H9 (cell line): ENCODE measurements around the gene TADA3. TPM values are rescaled to one million over a fixed set of nuclear protein-coding genes. Genes with fewer than 3 reads are reported as not detected.
A peak's percentile ranks its signal among the peaks of the same experiment; 100 is the strongest.

Experiments used
- DNase-seq: peaks from one replicate; pipeline ENCODE4 v3.0.0-alpha.2; 2017
- H2AFZ ChIP-seq: one replicate; pipeline ENCODE4 v1.6.1; 2013; ENCODE audit warnings: mild to moderate bottlenecking, low read length, control low read depth, moderate library complexity
- H2AK5ac ChIP-seq: 2 replicates; pipeline ENCODE4 v1.6.1; 2013; ENCODE audit warnings: low read length, control low read depth, mixed read lengths; ENCODE audit not compliant: insufficient read length
- H2BK120ac ChIP-seq: one replicate; pipeline ENCODE4 v1.6.1; 2013; ENCODE audit warnings: low read depth, mild to moderate bottlenecking, low read length, control low read depth, inconsistent platforms; ENCODE audit not compliant: poor library complexity, severe bottlenecking
- H2BK12ac ChIP-seq: 2 replicates; pipeline ENCODE4 v1.6.1; 2013; ENCODE audit warnings: low read length, control low read depth, mixed read lengths, low read depth; ENCODE audit not compliant: insufficient read length
- H2BK15ac ChIP-seq: 2 replicates; pipeline ENCODE4 v1.6.1; 2013; ENCODE audit warnings: low read depth, low read length, control low read depth
- H2BK20ac ChIP-seq: one replicate; pipeline ENCODE4 v1.6.1; 2013; ENCODE audit warnings: low read depth, mild to moderate bottlenecking, low read length, control low read depth, inconsistent platforms; ENCODE audit not compliant: poor library complexity, severe bottlenecking
- H2BK5ac ChIP-seq: 2 replicates; pipeline ENCODE4 v1.6.1; 2013; ENCODE audit warnings: low read length, control low read depth, mixed read lengths; ENCODE audit not compliant: insufficient read length
- H3K14ac ChIP-seq: 2 replicates; pipeline ENCODE4 v1.6.1; 2013; ENCODE audit warnings: low read length, control low read depth; ENCODE audit not compliant: insufficient read depth
- H3K18ac ChIP-seq: 2 replicates; pipeline ENCODE4 v1.6.1; 2013; ENCODE audit warnings: low read depth, mild to moderate bottlenecking, mixed read lengths, low read length, control low read depth; ENCODE audit not compliant: insufficient read length
- H3K23ac ChIP-seq: 2 replicates; pipeline ENCODE4 v1.6.1; 2013; ENCODE audit warnings: low read length, control low read depth, mixed read lengths, low read depth; ENCODE audit not compliant: insufficient read length
- H3K23me2 ChIP-seq: 2 replicates; pipeline ENCODE4 v1.6.1; 2013; ENCODE audit warnings: low read depth, mild to moderate bottlenecking, mixed read lengths, low read length, control low read depth; ENCODE audit not compliant: insufficient read length, poor library complexity, severe bottlenecking
- H3K27ac ChIP-seq: 2 replicates; pipeline ENCODE4 v1.5.1; 2013; ENCODE audit warnings: low read length, control low read depth, mixed read lengths, low read depth; ENCODE audit not compliant: insufficient read length
- H3K27me3 ChIP-seq: 2 replicates; pipeline ENCODE4 v1.6.1; 2013; ENCODE audit warnings: low read length, control low read depth, inconsistent platforms; ENCODE audit not compliant: insufficient read depth
- H3K4ac ChIP-seq: 2 replicates; pipeline ENCODE4 v1.6.1; 2013; ENCODE audit warnings: low read depth, mild to moderate bottlenecking, control low read depth, inconsistent platforms, low read length, moderate library complexity
- H3K4me1 ChIP-seq: 2 replicates; pipeline ENCODE4 v1.6.1; 2013; ENCODE audit warnings: low read length, control low read depth, inconsistent platforms; ENCODE audit not compliant: insufficient read depth
- H3K4me2 ChIP-seq: 2 replicates; pipeline ENCODE4 v1.6.1; 2013; ENCODE audit warnings: low read length, control low read depth, mixed read lengths; ENCODE audit not compliant: insufficient read length, insufficient read depth
- H3K56ac ChIP-seq: 2 replicates; pipeline ENCODE4 v1.6.1; 2013; ENCODE audit warnings: low read depth, mild to moderate bottlenecking, mixed read lengths, low read length, control low read depth; ENCODE audit not compliant: insufficient read length
- H3K79me1 ChIP-seq: 2 replicates; pipeline ENCODE4 v1.6.1; 2013; ENCODE audit warnings: low read depth, mild to moderate bottlenecking, moderate library complexity, low read length, control low read depth, inconsistent platforms; ENCODE audit not compliant: insufficient read depth, poor library complexity, severe bottlenecking
- H3K79me2 ChIP-seq: 2 replicates; pipeline ENCODE4 v1.6.1; 2013; ENCODE audit warnings: low read length, control low read depth, inconsistent platforms; ENCODE audit not compliant: insufficient read depth
- H3K9ac ChIP-seq: 2 replicates; pipeline ENCODE4 v1.6.1; 2013; ENCODE audit warnings: low read length, control low read depth, mixed read lengths; ENCODE audit not compliant: insufficient read length; ENCODE audit errors: extremely low read depth
- H3K9me3 ChIP-seq: one replicate; pipeline ENCODE4 v1.6.1; 2013; ENCODE audit warnings: low read depth, low read length, inconsistent platforms; ENCODE audit not compliant: control insufficient read depth
- H3T11ph ChIP-seq: one replicate; pipeline ENCODE4 v1.6.1; 2013; ENCODE audit warnings: mild to moderate bottlenecking, low read length, control low read depth, inconsistent platforms
- H4K20me1 ChIP-seq: one replicate; pipeline ENCODE4 v1.6.1; 2013; ENCODE audit not compliant: control insufficient read depth, insufficient read length, insufficient read depth
- H4K5ac ChIP-seq: 2 replicates; pipeline ENCODE4 v1.6.1; 2013; ENCODE audit warnings: low read depth, mild to moderate bottlenecking, mixed read lengths, low read length, control low read depth; ENCODE audit not compliant: insufficient read length
- H4K8ac ChIP-seq: replicated peaks from 2 replicates; pipeline ENCODE4 v1.6.1; 2013; ENCODE audit warnings: low read length, control low read depth, mixed read lengths, low read depth; ENCODE audit not compliant: insufficient read length
- H4K91ac ChIP-seq: 2 replicates; pipeline ENCODE4 v1.6.1; 2013; ENCODE audit warnings: low read depth, mild to moderate bottlenecking, moderate library complexity, mixed read lengths, low read length, control low read depth; ENCODE audit not compliant: insufficient read length
- H3K27ac Mint-ChIP-seq, 3 experiments: 2 replicates in 2 of 3; 3 replicates in 1 of 3; pipeline ENCODE4 v1.8.0; 2020 to 2021; ENCODE audit warnings: mixed read lengths in 3 of 3, mild to moderate bottlenecking in 1 of 3, moderate library complexity in 1 of 3
- H3K27me3 Mint-ChIP-seq: 2 replicates; pipeline ENCODE4 v1.8.0; 2021; ENCODE audit warnings: low read depth, mild to moderate bottlenecking, moderate library complexity, mixed read lengths
- H3K36me3 Mint-ChIP-seq, 3 experiments: 2 replicates in 2 of 3; 3 replicates in 1 of 3; pipeline ENCODE4 v1.8.0; 2020 to 2021; ENCODE audit warnings: low read depth in 3 of 3, mixed read lengths in 3 of 3; ENCODE audit not compliant: insufficient read depth in 1 of 3
- H3K4me1 Mint-ChIP-seq, 2 experiments: 2 replicates each; pipeline ENCODE4 v1.8.0; 2020; ENCODE audit warnings: mixed read lengths in 2 of 2
- H3K4me3 Mint-ChIP-seq, 2 experiments: 2 replicates in 1 of 2; 3 replicates in 1 of 2; pipeline ENCODE4 v1.8.0; 2020 to 2021; ENCODE audit warnings: mild to moderate bottlenecking in 2 of 2, mixed read lengths in 2 of 2, moderate library complexity in 1 of 2
- H3K9me3 Mint-ChIP-seq, 2 experiments: 2 replicates in 1 of 2; 3 replicates in 1 of 2; pipeline ENCODE4 v1.8.0; 2020; ENCODE audit warnings: mild to moderate bottlenecking in 2 of 2, mixed read lengths in 2 of 2, moderate library complexity in 1 of 2
- WGBS: extraction: QIAGEN DNeasy Blood & Tissue Kit; methylation state at CpG from one replicate; pipeline ENCODE4 v1.1.7; 2013; ENCODE audit warnings: missing lambda C conversion rate, low lambda C conversion rate, mixed read lengths; ENCODE audit not compliant: insufficient read length; ENCODE audit errors: extremely low coverage; 5-methylcytosine and 5-hydroxymethylcytosine counted together
- total RNA-seq: library from RNA; stranded (reverse); gene quantifications from 2 replicates; pipeline ENCODE4 v1.2.1, GENCODE V29; 2021
- TF ChIP-seq, protein P1 (sequence below): fragments of 200-600 bp; sonication (generic); conservative IDR thresholded peaks from 3 replicates; pipeline ENCODE4 v1.8.0; 2021; ENCODE audit warnings: antibody characterized with exemption, mild to moderate bottlenecking

Gene TADA3
- total RNA-seq, 1 experiment from 2014 or later = 49.8 TPM

- no peak overlapping the region for H3K4me3 Mint-ChIP-seq
Measured at GRCh38 chr3:9831253-9831652, 39.0 kb upstream of the TADA3 start.

More at GRCh38 chr3:9831253-9831652, 39.0 kb upstream of the TADA3 start:
- H4K5ac ChIP-seq = no peak overlapping the region
- H3K56ac ChIP-seq = no peak overlapping the region
- H4K91ac ChIP-seq = no peak overlapping the region
- Mint-ChIP-seq H3K27me3 (no peaks in the 10 kb centered on the region), H3K27ac (peak overlapping the region in 1 of 3 experiments; percentile 62; a peak in 1 of 7 replicates), H3K4me1 (peaks cover 0 to 8% of the 10 kb centered on the region in 2 experiments; a peak in 1 of 4 replicates), H3K9me3 (no peaks in the 10 kb centered on the region), H3K36me3 (peaks cover 0 to 15% (median 8%) of the 10 kb centered on the region in 3 experiments; a peak in 6 of 7 replicates)
- H2BK5ac ChIP-seq = no peak overlapping the region
- no peaks in the 10 kb centered on the region for H3K9me3 ChIP-seq
- H3K4ac ChIP-seq = no peak overlapping the region
- no peaks in the 10 kb centered on the region for H3K79me2 ChIP-seq
- no peak for DNase-seq
- no peak overlapping the region for H3K4me2 ChIP-seq
- H4K20me1 ChIP-seq = no peaks in the 10 kb centered on the region
- H3K79me1 ChIP-seq = no peaks in the 10 kb centered on the region
- no peak overlapping the region for H3K27ac ChIP-seq
- TF ChIP-seq, protein P1, sequence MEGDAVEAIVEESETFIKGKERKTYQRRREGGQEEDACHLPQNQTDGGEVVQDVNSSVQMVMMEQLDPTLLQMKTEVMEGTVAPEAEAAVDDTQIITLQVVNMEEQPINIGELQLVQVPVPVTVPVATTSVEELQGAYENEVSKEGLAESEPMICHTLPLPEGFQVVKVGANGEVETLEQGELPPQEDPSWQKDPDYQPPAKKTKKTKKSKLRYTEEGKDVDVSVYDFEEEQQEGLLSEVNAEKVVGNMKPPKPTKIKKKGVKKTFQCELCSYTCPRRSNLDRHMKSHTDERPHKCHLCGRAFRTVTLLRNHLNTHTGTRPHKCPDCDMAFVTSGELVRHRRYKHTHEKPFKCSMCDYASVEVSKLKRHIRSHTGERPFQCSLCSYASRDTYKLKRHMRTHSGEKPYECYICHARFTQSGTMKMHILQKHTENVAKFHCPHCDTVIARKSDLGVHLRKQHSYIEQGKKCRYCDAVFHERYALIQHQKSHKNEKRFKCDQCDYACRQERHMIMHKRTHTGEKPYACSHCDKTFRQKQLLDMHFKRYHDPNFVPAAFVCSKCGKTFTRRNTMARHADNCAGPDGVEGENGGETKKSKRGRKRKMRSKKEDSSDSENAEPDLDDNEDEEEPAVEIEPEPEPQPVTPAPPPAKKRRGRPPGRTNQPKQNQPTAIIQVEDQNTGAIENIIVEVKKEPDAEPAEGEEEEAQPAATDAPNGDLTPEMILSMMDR = no peak
- no peak overlapping the region for H2AFZ ChIP-seq
- no peak overlapping the region for H2BK120ac ChIP-seq
- H3K14ac ChIP-seq = no peak overlapping the region
- H3K23me2 ChIP-seq = no peaks in the 10 kb centered on the region
- H2AK5ac ChIP-seq = no peak overlapping the region
- H2BK12ac ChIP-seq = no peak overlapping the region
- no peak overlapping the region for H4K8ac ChIP-seq
- H3K18ac ChIP-seq = no peak overlapping the region
- H3K4me1 ChIP-seq = no peaks in the 10 kb centered on the region
- WGBS = no CpG with 5 or more reads among the region's 3 CpGs
- no peak overlapping the region for H3K23ac ChIP-seq
- no peak overlapping the region for H2BK20ac ChIP-seq
- no peaks in the 10 kb centered on the region for H3K27me3 ChIP-seq
- no peak overlapping the region for H3T11ph ChIP-seq
- H2BK15ac ChIP-seq = no peak overlapping the region
- H3K9ac ChIP-seq = no peak overlapping the region
